AG09309 (cell line): ENCODE data around the gene KCNT2.

Experiments used
- DNase-seq: peaks from one replicate; pipeline ENCODE4 v3.0.0-alpha.2; 2010; ENCODE audit warnings: low read depth
- H3K4me3 ChIP-seq: 2 replicates; pipeline ENCODE4 v1.5.1; 2011; ENCODE audit warnings: mild to moderate bottlenecking, low read depth, low read length, moderate library complexity; ENCODE audit not compliant: control insufficient read depth
- TF ChIP-seq, protein P1 (sequence below): IDR thresholded peaks from 2 replicates; pipeline ENCODE4 v1.5.1; 2011; ENCODE audit warnings: mild to moderate bottlenecking, low read depth, low read length, inconsistent platforms; ENCODE audit not compliant: insufficient read depth, control insufficient read depth; ENCODE audit errors: missing control alignments

KCNT2 gene

DNA sequence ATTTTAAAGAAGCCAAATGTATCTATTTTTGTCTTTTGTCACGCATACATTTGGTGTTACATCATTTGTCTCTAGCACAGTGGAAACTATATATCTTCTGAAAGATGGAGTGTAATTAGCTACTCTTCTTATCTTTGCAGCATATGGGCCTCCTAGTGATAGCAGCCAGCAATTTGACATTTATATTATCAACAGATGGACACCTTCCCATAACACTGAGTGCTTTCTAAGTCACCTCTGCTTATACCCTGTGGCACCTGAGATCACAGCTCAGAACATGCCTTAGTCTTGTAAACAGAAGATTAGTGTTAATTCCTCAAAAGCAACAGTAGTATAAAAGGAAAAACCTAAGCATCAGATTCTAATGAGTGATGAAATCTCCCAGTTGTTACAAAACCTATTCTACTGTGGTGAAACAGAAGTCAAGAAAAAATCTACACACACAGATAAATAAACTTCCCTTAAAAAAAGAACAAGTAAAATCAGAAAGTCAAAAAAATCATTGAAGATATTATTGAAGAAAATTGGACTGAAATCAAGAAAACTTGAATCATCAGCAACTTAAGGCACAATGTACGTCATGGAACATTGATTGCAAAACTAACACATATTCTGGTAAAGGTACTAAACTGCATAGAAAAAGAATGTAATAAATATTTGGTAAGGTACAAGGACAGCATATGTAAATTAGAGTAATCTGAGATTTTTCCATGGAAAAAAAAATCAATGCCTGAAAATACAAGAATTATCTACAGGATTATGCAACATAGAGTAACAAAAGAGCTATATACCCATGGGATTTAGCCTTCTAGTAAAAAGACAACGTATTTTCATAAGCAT lies 61.7 kb downstream of the KCNT2 start:
- no peak for DNase-seq
- H3K4me3 ChIP-seq = no peak overlapping the region
- TF ChIP-seq, protein P1, sequence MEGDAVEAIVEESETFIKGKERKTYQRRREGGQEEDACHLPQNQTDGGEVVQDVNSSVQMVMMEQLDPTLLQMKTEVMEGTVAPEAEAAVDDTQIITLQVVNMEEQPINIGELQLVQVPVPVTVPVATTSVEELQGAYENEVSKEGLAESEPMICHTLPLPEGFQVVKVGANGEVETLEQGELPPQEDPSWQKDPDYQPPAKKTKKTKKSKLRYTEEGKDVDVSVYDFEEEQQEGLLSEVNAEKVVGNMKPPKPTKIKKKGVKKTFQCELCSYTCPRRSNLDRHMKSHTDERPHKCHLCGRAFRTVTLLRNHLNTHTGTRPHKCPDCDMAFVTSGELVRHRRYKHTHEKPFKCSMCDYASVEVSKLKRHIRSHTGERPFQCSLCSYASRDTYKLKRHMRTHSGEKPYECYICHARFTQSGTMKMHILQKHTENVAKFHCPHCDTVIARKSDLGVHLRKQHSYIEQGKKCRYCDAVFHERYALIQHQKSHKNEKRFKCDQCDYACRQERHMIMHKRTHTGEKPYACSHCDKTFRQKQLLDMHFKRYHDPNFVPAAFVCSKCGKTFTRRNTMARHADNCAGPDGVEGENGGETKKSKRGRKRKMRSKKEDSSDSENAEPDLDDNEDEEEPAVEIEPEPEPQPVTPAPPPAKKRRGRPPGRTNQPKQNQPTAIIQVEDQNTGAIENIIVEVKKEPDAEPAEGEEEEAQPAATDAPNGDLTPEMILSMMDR = no peak

DNA sequence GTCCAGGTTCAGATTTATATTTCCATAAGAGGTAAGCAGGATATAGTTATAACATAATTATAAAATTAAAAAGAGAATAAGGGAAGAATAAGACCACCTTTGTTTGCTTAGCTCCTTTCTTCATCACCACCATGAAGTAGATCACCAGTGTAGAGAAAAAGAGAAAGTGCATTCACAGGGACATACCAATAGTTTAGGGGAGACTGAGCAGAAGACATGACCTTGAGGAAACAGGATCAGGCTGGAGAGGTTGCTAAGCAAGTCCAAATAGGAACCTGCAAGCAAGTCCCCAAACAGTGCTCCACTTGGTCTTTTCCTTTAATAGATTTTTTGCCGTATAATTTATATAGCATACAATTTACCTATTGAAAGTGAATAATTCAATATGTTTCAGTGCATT lies 63.0 kb downstream of the KCNT2 start:
- H3K4me3 ChIP-seq = no peak overlapping the region
- TF ChIP-seq, protein P1 = no peak
- DNase-seq = no peak

- no peak for DNase-seq
- no peak overlapping the region for H3K4me3 ChIP-seq
- TF ChIP-seq, protein P1 = no peak
These were observed 63.6 kb downstream of the KCNT2 start for GRCh38 chr1:196544617-196545016.

GRCh38 chr1:196543833-196544232 lies 64.4 kb downstream of the KCNT2 start:
- H3K4me3 ChIP-seq = no peak overlapping the region
- TF ChIP-seq, protein P1 = no peak
- no peak for DNase-seq

GRCh38 chr1:196538473-196538872 lies 69.8 kb downstream of the KCNT2 start:
- TF ChIP-seq, protein P1 = no peak
- no peak for DNase-seq

DNA sequence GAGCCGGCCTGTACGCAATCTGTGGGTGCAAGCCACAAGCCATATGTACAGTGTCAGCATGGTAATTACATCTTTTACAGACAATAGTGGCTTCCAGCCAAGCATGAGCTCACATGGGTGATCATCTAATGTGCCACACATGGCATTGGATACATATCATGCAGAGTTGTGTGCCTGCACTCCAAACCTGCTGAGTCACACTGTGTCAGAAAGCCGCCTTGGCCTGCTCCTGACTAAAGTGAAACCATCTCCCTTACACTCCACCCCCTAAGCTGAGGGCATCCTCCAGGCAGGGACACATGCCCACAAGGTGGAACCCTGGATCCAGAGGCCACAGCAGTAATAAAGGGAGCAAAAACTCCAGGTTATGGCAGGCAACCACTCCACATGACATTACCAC lies 72.5 kb downstream of the KCNT2 start:
- H3K4me3 ChIP-seq = no peak overlapping the region
- DNase-seq = no peak
- TF ChIP-seq, protein P1 = no peak

More at GRCh38 chr1:196538473-196538872, 69.8 kb downstream of the KCNT2 start:
- no peak overlapping the region for H3K4me3 ChIP-seq
